NCI-H2107 treated with DMSO at 0.1 percent for 48 hours (cell line): ENCODE measurements around the gene CCM2.

Experiments used
- DNase-seq: peaks from one replicate; lab custom pipeline; 2025; ENCODE audit not compliant: unreplicated experiment; lab: John Stamatoyannopoulos, UW

Gene CCM2

GRCh38 chr7:45064047-45064725 lies 64.2 kb downstream of the CCM2 start:
- DNase-seq: no peak

GRCh38 chr7:45065031-45065995 lies 65.3 kb downstream of the CCM2 start:
- DNase-seq: no peak

GRCh38 chr7:45066409-45066808 lies 66.4 kb downstream of the CCM2 start:
- no peak for DNase-seq

- no peak for DNase-seq
Observed at GRCh38 chr7:45067582-45067981, 67.6 kb downstream of the CCM2 start.

GRCh38 chr7:45068236-45069023 lies 68.4 kb downstream of the CCM2 start:
- DNase-seq: no peak

- no peak for DNase-seq
Observed at GRCh38 chr7:45069444-45070253, 69.6 kb downstream of the CCM2 start.

- no peak for DNase-seq
Observed at GRCh38 chr7:45070254-45070642, 70.2 kb downstream of the CCM2 start.

GRCh38 chr7:45071528-45071927 lies 71.5 kb downstream of the CCM2 start:
- DNase-seq: no peak

- DNase-seq: no peak
Observed at GRCh38 chr7:45072131-45073030, 72.4 kb downstream of the CCM2 start.

- DNase-seq: no peak
Observed at GRCh38 chr7:45073031-45073785, 73.2 kb downstream of the CCM2 start.

- no peak for DNase-seq
Observed at GRCh38 chr7:45073786-45074527, 74.0 kb downstream of the CCM2 start.

GRCh38 chr7:45074528-45075354 lies 74.7 kb downstream of the CCM2 start:
- no peak for DNase-seq

GRCh38 chr7:45075355-45075644 lies 75.3 kb downstream of the CCM2 start:
- no peak for DNase-seq

- DNase-seq: no peak
Observed at GRCh38 chr7:45075871-45076796, 76.1 kb downstream of the CCM2 start.

GRCh38 chr7:45076946-45077345 lies 76.9 kb downstream of the CCM2 start:
- DNase-seq: no peak

- no peak for DNase-seq
Observed at GRCh38 chr7:45077579-45077978, 77.6 kb downstream of the CCM2 start.
